ENCODE results near the gene ATP5F1E.

- TF ChIP-seq, protein P1, sequence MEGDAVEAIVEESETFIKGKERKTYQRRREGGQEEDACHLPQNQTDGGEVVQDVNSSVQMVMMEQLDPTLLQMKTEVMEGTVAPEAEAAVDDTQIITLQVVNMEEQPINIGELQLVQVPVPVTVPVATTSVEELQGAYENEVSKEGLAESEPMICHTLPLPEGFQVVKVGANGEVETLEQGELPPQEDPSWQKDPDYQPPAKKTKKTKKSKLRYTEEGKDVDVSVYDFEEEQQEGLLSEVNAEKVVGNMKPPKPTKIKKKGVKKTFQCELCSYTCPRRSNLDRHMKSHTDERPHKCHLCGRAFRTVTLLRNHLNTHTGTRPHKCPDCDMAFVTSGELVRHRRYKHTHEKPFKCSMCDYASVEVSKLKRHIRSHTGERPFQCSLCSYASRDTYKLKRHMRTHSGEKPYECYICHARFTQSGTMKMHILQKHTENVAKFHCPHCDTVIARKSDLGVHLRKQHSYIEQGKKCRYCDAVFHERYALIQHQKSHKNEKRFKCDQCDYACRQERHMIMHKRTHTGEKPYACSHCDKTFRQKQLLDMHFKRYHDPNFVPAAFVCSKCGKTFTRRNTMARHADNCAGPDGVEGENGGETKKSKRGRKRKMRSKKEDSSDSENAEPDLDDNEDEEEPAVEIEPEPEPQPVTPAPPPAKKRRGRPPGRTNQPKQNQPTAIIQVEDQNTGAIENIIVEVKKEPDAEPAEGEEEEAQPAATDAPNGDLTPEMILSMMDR (IDR thresholded peaks at IDR 0.05), result no peak
- TF ChIP-seq POLR2AphosphoS5 (IDR thresholded peaks at IDR 0.05), result no peak
- TF ChIP-seq POLR2A (IDR thresholded peaks at IDR 0.05), result no peak
These were observed 32.1 kb upstream of the ATP5F1E start for GRCh38 chr20:59064214-59064722.

Data from transverse colon (tissue), 4 donors.